Spleen (tissue), 7 donors: ENCODE data around the gene DIP2C.

Source experiments
- POLR2A ChIP-seq, 3 donors: fragments of 450-650 bp; IDR thresholded peaks; one replicate each; pipeline ENCODE4 v1.5.1; 2017; ENCODE audit warnings: antibody characterized with exemption in 3 of 3, mild to moderate bottlenecking in 1 of 3
- TF ChIP-seq, protein P1 (sequence below), 11 experiments: fragments of 200-600 bp in 7 of 11; fragments of 450-650 bp in 4 of 11; sonication (generic) in 4 of 11; IDR thresholded peaks in 8 of 11; conservative IDR thresholded peaks in 3 of 11; 1 replicate in 7 of 11; 2 replicates in 4 of 11; pipeline versions ENCODE4 v1.4.0 to v1.8.0; 2016 to 2021; ENCODE audit warnings: antibody characterized with exemption in 11 of 11, inconsistent platforms in 4 of 11, mild to moderate bottlenecking in 1 of 11
- donor health status: DM: no; HTN: no; CAD: no; lungs with moderate emphysema.
- donor health status: DM: no; HTN: no; CAD: no.
- donor health status: DM: no; HTN: no; CAD: no.

DNA sequence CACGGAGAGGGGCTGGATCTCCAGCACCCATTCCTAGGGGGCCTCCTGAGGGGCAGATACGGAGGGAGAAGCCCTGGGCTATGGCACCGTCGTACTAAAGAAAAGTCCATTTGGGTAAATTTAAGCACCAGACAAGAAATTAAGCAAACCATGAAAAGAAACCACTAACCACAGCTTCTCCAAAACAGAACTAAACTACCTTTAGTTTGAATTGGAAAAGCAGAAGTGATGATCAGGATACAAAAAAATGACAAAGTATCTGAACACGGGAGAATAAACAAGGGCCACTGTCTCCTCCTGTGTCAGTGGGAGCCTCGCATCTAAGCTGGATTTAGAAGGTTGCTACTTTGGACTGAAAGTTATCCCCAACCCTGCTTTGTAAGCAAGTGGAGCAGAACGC lies 69.1 kb downstream of the DIP2C start:
- TF ChIP-seq, protein P1, sequence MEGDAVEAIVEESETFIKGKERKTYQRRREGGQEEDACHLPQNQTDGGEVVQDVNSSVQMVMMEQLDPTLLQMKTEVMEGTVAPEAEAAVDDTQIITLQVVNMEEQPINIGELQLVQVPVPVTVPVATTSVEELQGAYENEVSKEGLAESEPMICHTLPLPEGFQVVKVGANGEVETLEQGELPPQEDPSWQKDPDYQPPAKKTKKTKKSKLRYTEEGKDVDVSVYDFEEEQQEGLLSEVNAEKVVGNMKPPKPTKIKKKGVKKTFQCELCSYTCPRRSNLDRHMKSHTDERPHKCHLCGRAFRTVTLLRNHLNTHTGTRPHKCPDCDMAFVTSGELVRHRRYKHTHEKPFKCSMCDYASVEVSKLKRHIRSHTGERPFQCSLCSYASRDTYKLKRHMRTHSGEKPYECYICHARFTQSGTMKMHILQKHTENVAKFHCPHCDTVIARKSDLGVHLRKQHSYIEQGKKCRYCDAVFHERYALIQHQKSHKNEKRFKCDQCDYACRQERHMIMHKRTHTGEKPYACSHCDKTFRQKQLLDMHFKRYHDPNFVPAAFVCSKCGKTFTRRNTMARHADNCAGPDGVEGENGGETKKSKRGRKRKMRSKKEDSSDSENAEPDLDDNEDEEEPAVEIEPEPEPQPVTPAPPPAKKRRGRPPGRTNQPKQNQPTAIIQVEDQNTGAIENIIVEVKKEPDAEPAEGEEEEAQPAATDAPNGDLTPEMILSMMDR (IDR thresholded peaks at IDR 0.05 in 8 of 11, conservative IDR thresholded peaks at IDR 0.05 in 3 of 11): no peak
- no peak for TF ChIP-seq POLR2A (IDR thresholded peaks at IDR 0.05)
